ENCODE measurements around the gene KY.

DNA sequence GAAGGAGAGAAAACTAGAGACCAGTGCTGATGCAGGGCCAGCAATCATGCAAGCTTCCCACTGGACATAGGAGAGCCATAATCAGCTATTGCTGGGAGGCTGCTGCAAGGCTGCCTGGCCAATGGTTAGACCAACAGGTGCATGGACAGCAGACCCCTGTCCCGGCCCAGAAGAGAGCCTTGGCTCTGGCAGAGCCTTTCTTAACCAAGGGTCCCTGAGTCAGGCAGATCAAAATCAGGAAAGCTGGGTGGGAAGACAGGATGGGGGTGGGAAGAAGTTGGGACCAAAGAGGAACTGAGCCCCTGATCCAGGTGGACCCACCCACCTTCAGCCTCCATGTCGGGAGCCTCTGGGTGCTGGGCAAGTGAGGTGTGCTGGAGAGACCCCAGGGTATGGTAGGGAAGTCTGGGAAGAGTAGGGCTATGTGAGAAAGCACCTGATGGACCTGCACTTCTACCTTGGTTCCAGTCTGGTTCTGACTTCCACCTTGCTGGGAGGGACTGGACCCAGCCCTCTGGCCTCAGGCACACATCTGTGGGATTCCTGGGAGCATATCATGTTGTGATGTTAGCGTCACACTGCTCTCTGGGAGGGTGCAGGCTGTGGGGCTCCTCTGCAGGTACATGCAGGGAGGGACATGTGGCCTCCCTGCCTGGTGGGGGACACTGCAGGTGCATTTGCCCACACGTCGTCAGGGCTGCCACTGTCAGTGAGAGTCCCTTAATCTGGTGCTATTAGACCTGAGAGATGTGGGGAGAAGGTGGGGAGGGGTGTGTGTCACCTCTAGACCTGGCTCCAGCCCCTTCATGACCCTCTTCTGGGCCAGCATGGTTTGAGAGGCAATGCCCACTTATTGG is 24.7 kb downstream of the KY start:
- TF ChIP-seq GTF2F1 (IDR thresholded peaks at IDR 0.05; ENCODE audit: borderline replicate concordance, low read depth, low read length) (no peak), EGR1 (IDR thresholded peaks at IDR 0.05; ENCODE audit: borderline replicate concordance, low read depth, low read length) (no peak), POLR2AphosphoS5 (IDR thresholded peaks at IDR 0.05; ENCODE audit: low read depth, low read length) (no peak), ZNF274 (IDR thresholded peaks at IDR 0.05; ENCODE audit: borderline replicate concordance, extremely low read depth, low read length) (no peak)

Data from H1 (cell line).